Upper lobe of left lung (tissue), 4 donors: ENCODE data around the gene OR2D3.

ENCODE experiments used
- EP300 ChIP-seq, 4 donors: sonication (generic); formaldehyde crosslinking; IDR thresholded peaks; one replicate each; pipeline ENCODE4 v1.5.1; 2017; ENCODE audit warnings: antibody characterized with exemption in 4 of 4, control low read depth in 2 of 4
- POLR2A ChIP-seq, 4 donors: fragments of 450-650 bp; IDR thresholded peaks; one replicate each; pipeline ENCODE4 v1.5.1; 2016 to 2017; ENCODE audit warnings: antibody characterized with exemption in 4 of 4, mild to moderate bottlenecking in 2 of 4
- POLR2AphosphoS5 ChIP-seq, 2 donors: sonication (generic); formaldehyde crosslinking; IDR thresholded peaks; one replicate each; pipeline ENCODE4 v1.5.1; 2017; ENCODE audit warnings: antibody characterized with exemption in 2 of 2
- TF ChIP-seq, protein P1 (sequence below), 6 experiments: fragments of 450-650 bp in 4 of 6; fragments of 200-600 bp in 2 of 6; sonication (generic) in 2 of 6; IDR thresholded peaks; one replicate each; pipeline ENCODE4 v1.5.1; 2016 to 2019; ENCODE audit warnings: antibody characterized with exemption in 6 of 6

DNA sequence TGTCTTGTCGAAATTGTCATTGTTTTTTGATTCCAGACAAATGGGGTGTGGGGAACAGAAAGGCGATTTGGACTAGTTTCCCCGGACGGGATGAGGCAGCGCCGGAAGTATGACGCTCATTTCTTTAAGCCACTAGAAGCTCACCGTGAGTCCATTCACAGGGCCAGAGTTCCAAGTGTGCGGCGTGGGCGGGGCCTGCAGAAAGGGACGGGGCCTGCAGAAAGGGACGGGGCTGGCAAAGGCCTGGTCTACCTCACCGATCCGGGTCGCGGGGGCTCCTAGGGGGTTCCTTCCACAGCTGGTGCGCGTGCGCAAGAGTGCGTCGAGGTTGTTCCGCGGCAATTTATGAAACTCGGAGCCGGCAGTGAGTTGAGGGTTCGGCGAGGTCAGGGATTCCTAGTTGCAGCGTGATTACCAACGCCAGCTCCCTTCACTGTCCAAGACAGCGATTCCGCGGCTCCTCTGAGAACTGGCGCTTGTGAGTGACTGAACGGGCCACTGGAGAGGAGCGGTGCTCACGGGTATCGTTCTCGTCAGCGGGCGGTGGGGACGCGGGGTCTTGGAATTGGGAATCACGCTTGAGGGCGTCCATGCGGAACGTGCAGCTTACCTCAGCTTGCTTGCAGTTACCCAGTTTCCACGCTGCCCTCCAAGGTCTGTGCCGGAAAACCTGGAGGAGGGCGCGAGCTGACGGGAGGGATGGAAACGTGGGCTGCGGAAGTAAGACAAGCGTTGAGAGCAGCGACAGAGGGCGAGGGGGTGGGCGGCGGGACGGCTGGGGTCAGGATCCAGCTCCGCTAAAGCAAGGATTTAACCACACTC, 5.6 kb downstream of the OR2D3 start, which contains the start of gene ZNF215:
- TF ChIP-seq, protein P1, sequence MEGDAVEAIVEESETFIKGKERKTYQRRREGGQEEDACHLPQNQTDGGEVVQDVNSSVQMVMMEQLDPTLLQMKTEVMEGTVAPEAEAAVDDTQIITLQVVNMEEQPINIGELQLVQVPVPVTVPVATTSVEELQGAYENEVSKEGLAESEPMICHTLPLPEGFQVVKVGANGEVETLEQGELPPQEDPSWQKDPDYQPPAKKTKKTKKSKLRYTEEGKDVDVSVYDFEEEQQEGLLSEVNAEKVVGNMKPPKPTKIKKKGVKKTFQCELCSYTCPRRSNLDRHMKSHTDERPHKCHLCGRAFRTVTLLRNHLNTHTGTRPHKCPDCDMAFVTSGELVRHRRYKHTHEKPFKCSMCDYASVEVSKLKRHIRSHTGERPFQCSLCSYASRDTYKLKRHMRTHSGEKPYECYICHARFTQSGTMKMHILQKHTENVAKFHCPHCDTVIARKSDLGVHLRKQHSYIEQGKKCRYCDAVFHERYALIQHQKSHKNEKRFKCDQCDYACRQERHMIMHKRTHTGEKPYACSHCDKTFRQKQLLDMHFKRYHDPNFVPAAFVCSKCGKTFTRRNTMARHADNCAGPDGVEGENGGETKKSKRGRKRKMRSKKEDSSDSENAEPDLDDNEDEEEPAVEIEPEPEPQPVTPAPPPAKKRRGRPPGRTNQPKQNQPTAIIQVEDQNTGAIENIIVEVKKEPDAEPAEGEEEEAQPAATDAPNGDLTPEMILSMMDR (IDR thresholded peaks at IDR 0.05) = no peak
- TF ChIP-seq EP300 (IDR thresholded peaks at IDR 0.05) = no peak
- TF ChIP-seq POLR2A (IDR thresholded peaks at IDR 0.05) = no peak
- TF ChIP-seq POLR2AphosphoS5 (IDR thresholded peaks at IDR 0.05) = no peak
